HG03280 (cell line): Measurements from ENCODE around the gene FOXN3.

Experiments
- ATAC-seq: cut with Tn5 transposase; IDR thresholded peaks from one replicate; pipeline ENCODE4 v1.9.1; 2021; ENCODE audit warnings: mild to moderate bottlenecking, moderate library complexity; ENCODE audit not compliant: unreplicated experiment

FOXN3 gene, protein sequence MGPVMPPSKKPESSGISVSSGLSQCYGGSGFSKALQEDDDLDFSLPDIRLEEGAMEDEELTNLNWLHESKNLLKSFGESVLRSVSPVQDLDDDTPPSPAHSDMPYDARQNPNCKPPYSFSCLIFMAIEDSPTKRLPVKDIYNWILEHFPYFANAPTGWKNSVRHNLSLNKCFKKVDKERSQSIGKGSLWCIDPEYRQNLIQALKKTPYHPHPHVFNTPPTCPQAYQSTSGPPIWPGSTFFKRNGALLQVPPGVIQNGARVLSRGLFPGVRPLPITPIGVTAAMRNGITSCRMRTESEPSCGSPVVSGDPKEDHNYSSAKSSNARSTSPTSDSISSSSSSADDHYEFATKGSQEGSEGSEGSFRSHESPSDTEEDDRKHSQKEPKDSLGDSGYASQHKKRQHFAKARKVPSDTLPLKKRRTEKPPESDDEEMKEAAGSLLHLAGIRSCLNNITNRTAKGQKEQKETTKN

DNA sequence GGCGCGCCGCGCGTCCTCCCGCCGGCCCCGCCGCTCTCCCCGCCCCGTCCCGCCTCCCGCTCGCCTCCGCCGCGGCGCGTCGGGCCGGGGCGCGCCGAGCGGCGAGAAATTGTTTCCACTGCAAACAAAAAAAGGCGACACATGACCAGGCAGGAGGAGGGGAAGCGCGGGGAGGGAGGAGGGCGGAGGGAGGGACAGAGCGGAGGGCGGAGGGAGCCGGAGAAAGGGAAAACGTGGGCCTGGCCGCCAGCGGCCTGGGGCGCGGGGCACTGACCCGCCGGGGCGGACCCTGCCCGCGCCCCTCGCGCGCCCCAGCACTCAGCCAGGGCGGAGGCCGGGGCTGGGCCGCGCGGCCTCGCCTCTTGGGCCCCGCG, at the start of gene FOXN3:
FOXN3 (minus strand) TSS at position 143 of the 374 bp plus-strand sequence. CDS start 4,757 bp downstream, outside the sequence.
- ATAC-seq = peak; percentile 52

DNA sequence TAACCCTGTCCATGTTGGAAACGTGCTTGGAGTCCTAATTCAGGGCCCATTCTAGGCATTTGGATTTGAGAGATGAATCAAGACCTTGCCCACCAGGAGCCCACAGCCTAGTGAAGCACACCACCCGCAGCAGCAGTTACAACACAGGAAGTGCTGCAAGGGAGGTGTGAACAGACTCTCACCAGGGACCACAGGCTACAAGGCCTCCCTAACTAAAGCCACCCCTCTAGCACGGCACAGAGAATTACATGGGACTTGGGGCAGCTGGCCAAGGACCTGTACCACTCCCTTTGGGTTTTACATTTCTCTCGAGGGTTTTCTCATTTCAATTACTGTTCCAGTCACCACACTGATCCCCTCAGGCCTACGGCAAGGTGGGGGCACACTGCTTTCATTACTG, 49.5 kb upstream of the FOXN3 start:
- no peak for ATAC-seq

DNA sequence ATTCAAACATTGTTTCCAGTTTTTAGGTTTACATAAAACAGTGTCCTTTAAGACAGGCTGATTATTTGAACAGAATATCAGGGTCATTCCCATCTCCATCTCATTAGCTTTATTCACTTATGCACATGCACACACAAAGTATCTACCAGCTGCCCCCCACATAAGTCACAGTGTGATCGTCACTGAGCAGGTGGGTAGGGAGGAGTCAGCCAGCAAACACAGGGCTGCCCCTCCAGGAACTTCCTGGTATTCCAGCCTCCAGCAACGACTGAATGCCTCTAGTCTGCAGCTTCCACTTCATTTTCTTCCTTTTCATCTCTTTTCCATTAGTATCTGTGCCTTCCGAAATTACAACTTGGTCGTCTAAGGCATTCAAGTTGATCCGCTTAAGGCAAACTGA, 48.8 kb upstream of the FOXN3 start:
- no peak for ATAC-seq

DNA sequence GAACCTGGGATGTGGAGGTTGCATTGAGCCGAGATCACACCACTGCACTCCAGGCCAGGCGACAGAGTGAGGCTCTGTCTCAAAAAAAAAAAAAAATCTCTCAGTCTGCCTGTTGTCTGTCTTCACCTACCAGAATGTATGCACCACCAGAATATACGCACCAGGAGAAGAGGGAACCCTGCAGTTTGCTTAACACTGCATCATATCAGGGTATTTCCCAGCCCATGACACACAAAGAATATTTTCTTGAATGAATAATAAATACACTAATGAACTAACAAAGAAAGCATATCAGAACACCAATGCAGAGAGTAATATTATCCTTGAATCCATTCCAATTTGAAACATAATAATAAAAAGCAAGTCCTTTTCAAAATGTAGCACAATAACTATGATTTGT, 44.2 kb upstream of the FOXN3 start:
- no peak for ATAC-seq

DNA sequence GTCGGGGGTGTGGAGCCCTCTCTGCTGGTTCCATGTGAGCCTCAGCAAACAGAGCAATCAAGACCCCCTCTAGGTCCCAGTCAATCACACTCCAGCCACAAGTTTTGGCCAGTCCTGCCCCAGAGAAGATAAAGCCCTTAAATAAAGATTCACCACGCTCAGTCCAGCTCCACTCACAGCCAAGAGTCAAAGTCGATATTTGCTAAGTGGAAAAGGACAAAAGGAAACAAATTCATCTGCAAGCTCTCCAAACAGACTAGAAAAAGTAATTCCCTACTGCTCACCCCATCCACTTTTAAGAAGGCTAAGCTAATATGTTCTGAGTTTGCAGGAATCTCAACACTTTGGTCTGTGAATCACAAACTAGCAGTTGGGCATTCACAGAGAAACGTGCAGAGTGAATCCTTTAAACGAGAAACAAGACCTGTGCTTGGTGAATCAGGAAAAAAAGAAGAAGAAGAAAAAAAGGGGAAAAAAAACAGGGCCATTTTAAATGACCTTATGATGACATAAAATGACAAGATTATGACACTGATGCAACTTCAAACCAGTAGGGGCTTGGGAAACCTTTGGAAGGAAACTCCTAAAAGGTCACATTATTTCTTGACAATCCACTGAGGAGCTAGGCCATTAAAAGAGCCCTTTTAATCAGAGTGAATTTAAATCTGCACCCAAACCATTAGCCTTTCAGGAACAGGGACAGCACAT, 41.8 kb upstream of the FOXN3 start:
- no peak for ATAC-seq

DNA sequence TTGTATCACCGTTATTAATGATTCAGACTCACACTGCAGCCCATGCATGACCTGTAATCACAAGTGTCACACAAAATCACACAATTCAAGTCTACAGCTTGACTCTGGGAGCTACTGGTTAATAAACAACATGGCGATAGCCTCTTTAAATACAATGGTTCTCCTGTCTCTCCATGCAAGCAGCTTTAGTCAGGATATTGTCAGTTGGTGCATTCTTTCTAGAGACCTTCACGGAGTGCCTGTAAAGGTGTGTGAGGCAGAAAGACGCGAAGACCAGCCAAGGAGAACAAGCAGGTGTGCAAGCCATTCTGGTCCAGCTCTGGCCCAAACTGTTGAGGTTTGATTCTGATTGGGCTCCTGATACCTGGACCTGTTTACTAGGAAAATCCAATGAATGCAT, 40.0 kb upstream of the FOXN3 start:
- no peak for ATAC-seq

DNA sequence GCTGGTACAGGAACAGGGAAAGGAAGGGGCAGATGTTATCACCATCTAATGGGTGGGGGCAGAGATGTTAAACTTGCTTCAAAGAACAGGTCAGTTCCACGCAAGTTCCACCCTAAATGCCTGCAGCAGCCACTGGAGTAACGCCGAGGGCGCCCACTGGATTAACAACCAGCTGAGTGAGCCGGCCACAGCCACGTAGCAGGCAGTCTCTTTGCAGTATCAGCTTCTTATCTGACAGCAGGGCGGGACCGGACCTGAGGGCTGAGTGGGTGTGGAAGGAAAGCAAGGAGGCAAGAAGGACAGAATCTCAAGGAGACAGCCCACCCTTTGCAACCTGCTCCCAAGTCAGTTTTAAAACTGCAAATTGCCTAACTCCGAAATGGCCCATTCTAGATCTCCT, 38.4 kb upstream of the FOXN3 start:
- ATAC-seq = no peak

DNA sequence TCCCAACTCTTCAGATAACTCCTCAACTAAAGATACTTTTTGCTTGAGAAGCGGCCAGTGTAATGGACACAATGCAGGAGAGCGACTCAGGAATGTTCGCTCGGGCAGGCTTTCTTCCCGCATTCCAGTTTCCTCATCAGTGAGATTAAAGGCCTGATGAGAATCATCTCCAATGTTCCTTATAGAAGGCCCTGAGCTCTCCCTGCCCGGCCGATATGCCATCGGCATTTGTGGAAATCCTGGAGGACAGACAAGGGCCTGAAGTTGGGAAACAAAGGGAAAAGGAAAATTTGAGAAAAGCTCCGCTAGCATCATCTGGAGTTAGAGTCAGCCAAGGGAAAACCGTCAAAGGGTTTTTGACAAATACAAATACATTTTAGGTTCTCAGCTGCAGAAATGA, 38.0 kb upstream of the FOXN3 start:
- no peak for ATAC-seq

DNA sequence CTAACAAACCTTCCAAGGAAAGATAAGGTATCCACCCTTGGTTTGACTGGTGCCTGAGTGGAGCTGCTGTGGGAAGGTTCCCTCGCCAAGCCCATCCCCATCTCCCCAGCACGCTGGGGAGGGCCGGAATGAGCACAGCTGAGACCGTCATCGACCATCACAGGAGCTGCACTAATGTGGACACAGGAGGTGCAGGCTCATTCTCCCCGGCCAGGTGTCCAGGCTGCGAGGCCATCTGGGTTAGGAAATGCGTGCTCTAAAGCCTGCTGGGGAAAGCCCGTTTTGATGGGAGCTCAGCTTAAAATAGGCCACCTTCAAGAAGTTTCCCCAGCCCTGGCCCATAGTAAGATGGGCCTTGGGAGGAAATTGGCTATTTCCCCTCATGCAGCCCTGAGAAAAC, 35.2 kb upstream of the FOXN3 start:
- ATAC-seq = no peak

DNA sequence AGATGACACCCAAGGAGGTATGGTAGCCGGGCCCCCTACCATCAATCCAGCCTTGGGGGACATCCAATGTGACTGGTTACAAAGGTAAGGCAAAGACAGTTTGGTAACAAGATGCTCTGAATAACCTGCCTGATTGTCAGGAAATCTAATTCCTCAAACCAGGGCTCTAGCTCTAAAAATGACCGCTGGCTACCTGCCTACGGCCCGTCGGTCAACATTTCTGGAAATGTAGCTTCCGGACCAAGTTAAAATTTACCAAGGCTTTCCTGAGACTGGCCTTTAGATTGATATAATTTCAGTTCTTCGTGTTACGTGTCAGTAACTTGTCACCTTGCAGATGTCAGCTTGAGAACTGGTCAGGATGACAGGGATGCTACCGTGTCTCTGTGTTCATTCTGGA, 34.2 kb upstream of the FOXN3 start:
- ATAC-seq = no peak

DNA sequence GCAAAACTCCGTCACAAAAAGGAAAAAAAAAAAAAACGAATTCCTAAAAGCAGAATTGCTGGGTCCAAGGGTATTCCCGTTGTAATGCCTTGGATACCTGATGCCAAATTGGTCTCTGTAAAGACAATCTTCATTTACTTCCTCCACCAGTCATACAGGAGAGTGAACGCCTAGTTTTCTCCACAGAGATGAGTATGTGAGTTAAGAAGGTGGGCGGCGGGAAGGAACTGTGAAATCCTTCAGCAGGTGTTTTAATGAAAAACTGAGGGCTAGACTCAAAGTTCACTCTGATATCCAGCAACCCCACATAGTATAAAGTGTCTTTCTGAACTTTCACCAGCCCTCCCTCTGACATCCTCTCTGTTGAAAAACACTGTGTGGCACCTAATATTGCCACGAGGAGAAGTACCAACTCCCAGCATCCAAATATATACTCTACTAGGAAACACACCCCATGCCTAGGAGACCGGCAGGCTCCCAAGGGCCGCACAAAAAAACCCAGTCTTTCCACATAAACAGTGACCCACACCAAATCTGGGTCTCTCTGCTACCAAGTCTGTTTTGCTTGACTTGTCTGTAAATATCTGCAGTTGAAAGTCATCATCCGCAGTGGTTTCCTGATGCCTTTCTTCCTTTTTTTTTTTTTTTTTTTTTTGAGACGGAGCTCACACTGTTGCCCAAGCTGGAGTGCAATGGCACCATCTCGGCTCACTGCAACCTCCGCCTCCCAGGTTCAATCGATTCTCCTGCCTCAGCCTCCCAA, 30.3 kb upstream of the FOXN3 start:
- ATAC-seq = no peak

DNA sequence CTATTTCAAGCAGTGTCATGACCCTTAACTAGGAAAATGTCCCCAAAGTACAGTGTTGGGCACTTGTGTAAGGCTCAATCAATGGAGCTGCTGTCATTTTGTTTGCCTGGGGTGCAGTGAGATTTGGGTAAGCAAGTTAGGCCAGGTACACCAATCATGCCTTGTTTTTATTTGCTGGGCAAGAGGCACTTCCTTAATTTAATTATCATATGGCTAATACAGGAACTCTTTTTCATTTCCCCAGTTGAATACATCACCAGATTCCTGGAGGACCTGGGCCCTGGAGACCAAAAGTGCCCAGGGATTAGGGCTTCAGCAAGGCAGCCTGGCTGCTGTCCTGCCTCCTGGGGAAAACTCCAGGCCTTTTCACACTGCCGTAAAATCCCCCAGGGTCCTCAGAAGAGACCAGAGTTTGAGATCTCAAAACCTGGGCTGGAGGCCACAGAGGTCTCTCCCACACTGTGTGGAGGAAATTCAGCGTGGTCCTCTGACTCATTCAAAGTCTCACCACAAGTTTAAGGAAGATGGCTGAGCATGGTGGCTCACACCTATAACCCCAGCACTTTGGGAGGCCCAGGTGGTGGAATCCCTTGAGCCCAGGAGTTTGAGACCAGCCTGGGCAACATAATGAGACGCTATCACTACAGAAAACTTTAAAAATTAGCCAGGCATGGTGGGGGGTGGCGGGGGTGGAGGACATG, 28.4 kb upstream of the FOXN3 start:
- no peak for ATAC-seq

DNA sequence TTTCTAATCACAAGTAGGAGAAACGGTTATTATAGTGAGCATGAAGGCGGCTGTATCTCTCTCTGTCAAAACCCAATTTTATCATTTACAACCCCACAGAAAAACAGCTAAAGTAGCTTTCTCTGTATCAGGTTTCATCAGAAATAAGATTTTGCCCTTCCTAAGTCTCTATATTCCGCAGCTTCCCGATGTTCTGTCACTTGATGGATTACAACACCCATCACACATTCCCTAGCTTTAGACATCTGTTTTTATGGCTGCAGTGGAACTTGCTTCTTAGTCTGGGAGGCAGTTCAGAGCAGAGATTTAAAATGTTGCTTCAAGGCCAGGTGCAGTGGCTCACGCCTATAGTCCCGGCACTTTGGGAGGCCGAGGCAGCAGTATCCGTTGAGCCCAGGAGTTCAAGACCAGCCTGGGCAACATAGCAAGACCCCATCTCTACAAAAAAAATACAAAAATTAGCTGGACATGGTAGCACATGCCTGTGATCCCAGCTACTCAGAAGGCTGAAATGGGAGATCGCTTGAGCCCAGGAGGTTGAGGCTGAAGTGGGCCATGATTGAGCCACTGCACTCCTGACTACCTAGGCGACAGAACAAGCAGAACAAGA, 27.6 kb upstream of the FOXN3 start:
- ATAC-seq = no peak

DNA sequence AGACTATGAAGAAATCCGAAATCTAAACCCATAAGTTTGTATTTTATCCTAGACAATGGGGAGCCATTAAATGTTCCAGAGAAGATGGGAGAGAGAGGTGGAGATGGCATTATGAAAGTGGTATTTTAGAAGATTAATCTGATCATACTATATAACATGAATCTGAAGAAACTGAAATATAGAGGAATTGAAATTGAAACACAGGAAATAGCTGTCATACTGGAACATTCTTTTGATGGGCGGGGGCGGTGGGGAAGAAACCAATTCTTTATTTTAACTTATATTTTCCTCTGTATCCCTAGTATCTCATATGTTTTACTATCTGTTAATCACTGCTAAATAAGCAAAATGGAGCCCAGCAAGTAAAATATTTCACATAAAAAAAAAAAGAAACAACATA, 27.0 kb upstream of the FOXN3 start:
- ATAC-seq = no peak

DNA sequence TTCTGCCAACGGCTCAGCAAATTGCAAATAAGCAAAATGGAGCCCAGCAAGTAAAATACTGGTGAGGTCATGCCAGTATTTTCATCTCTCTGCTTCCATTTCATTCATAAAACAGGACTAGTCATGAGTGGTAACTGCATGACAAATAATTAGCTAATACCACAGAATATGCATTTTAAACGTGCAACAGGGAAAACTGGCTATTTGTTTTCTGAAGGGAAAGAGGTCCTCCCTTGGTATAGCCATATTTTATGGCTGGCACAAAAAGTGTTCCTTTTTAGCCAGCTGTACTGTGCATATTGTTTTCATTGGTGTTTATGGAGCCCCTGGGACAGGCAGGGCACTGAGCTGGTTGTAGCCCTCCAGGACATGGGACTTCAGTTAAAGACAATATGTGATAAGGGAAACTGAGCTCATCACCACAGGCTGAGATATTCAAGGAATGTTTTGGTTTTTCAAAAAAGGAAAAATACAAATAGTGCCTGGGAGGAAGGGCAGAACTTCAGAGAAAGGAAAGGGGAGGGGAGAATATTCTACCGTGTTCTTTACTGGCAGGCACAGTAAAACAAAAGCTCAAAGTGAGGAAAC, 26.1 kb upstream of the FOXN3 start:
- no peak for ATAC-seq

DNA sequence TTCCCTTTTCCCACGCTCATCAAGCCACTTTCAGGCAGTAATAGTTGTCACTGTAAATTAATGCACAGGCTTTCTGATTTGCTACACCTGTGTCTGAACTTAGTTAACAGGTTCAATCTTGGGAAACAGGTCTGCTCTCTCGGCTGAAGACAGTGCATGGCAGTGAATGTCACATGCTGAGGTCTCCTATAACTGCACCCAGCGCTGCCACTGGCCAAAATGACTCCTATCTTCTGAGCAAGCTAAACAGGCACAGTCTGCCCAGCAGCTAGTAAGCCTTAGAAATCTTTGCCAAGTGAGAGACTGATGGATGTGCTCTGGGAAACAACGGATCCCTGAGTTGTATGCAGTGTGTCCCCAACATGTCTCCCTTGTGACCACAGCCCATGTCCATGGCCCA, 25.2 kb upstream of the FOXN3 start:
- ATAC-seq = no peak

DNA sequence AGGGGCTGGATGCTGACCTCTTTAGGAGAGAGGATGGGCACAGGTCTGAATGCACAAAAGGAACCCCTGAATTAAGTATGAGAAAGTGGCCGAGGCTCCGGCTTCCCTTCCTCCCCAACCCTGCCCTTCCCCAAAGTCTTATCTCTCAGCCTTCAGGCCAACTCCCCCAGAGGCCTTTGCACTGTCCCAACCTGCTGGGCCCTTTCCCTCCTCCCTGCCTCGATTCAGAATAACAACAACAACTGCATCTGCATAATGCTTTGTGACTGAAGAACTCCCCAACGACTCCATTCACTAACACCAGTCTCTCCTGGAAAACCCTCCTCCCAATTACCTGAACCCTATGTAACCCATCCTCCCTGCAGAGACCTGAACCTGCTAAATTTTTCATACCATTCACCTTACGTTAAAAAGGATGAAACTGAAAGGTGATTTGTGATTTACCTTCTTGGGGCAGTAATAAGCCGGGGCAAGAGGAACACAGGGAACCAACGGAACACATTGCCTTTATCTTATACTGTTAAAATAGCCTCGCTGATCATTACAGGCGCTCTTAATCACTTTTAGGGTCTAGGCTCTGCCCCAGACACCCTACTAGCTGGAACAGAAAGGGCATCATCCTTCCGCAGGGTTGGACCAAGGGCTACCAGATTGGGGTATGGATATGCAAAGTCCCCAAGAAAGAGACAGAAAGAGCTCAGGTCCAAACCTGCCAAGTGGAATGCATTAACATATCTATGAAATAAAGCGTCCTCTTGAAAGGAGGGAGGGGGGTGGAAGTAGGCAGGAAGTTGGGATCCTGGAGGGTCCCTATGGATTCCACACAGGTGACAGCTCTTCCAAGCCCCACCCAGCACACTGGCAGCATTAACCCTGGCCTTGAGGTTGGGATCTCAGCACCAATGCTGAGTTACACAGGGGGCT, 24.2 kb upstream of the FOXN3 start:
- no peak for ATAC-seq

DNA sequence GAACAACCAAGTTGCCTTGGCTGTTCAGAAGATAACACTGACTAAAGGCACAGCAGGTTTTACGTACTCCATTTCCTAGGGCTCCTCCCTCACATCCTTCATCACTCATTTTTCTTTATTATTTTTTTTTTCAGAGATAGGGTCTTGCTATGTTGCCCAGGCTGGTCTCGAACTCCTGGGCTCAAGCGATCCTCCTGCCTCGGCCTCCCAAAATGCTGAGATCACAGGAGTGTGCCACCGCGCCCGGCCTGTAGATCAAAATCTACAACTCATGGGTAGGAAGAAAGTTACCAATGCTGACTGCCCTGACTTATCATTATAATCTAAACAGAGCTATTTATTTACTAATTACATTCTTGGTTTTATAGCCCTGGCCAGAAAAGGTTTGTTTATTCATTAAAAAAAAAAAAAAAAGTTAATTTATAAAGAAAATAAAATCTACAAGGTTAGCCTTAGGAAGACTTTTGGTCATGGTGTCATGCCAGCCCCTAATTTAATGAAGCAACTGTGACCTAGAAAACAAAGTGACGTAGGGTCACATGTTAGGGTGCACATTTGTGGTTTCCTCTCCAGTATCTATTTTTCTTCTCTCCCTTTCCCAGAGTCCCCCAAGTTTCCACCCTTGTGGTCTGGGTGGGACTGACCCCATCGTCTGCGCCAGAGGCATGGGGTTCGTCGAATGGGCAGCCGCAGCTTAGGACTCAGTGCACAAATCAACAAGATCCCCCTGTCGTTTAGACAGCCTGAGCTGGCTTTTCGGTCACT, 19.0 kb upstream of the FOXN3 start:
- ATAC-seq = no peak
